GM19438 (cell line): ENCODE data around the gene DUSP2.
A peak's percentile ranks its signal among the peaks of the same experiment; 100 is the strongest.
"Not testable (repeated sequence)": the region's sequence is repeated elsewhere in the genome, so short reads cannot be mapped to it uniquely, and the experiment has no call there.

ENCODE experiments used
- ATAC-seq: cut with Tn5 transposase; IDR thresholded peaks from one replicate; pipeline ENCODE4 v1.9.1; 2021; ENCODE audit warnings: low read depth; ENCODE audit not compliant: unreplicated experiment

Gene DUSP2

DNA sequence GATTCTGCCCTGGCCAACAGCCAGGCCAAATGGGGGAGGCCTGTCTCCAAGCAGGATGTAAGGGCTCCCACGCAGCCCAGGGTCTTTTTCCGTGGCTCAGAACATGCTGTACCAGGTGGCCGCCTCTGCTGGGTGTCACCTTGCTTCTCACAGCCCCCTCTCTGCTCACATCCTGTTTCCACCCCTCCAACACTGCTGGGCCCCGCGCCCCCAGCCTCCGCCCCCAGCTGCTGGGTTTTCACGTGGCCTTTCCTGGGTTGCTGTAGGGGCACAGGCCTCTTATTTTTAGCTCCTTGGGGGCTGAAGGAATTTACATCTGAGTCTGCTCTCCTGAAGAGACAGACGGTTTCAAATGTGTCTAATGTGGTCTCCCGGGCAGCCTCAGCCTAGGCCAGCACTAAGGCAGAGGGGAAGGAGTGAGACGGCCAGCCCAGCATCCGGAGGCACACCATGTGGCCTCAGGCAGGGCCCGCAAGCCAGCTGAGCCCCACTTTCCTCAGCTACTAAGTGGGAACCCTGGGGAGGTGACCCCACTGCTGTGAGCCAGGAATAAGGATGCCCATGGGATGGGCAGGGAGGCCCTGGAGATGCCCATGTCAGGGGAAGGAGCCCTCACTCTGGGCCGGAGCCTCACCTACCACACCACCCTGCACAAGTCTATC lies 18.7 kb upstream of the DUSP2 start:
- ATAC-seq: peak; percentile 52

GRCh38 chr2:96163415-96163767 lies 18.2 kb upstream of the DUSP2 start:
- ATAC-seq: no peak

GRCh38 chr2:96161898-96162297 lies 16.7 kb upstream of the DUSP2 start:
- no peak for ATAC-seq

DNA sequence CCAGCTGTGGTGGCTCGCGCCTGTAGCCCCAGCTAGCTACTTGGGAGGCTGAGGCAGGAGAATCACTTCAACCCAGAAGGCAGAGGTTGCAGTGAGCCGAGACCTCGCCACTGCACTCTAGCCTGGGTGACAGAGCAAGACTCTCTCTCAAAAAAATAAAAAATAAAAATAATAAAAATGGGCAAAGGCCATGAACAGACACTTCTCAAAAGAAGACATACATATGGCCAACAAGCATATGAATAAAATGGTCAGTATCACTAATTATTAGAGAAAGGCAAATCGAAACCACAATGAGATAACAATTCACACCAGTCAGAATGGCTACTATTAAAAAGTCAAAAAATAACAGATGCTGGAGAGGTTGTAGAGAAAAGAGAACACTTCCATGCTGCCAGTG lies 15.1 kb upstream of the DUSP2 start:
- not testable (repeated sequence) for ATAC-seq

DNA sequence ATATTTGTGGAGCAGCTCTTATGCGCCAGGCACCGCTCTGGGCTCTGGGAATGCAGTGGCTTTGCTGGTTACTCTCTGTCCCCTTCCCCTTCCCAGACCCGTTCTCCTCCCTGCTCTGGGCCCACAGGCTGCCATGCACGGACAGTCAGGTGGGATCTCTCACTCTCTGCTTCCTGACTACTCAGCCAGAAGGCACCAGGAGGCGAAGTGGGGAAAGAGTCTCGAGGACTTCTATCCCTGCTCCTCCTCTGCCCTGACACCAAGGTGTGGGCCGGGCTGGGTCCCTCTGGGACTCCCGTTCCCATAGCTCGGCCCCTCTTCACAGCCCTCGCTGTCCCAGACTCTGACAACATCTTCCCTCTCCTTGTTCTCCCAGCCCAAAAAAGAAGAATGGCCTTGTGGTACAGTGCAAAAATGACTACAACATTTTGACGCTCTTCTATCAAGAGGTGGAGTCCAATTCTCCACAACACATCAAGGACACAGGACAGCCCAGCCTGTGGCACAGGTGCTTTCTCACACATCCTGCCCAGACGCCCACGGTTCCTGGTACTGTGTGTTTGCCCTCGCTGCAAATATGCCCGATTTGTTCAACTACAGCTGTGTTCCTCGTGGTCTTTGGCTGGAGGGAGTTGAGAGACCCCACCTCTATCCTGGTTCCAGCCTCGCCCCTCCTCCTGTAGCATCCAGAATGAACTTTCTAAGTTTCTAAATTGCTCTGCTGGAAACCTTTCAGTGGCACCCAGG lies 14.0 kb upstream of the DUSP2 start:
- no peak for ATAC-seq

DNA sequence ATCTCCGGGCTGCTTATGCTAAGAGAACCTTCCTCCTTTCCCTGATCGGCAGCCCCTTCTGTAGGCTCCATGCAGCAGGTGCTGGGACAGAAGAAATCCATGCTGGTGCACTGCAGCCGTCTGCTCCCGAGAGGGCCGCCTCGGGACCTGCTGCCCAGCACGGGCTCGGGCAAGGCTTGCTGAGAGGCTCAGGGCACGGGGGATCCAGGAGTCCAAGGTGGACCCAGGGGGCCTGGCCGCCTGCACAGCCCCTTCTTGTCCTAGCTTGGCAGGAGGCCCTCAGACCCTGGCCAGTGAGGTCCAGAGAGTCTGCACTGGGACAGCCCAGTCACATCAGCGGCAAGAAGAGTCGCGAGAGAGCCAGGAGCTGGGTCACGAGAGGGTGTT lies 13.3 kb upstream of the DUSP2 start:
- no peak for ATAC-seq

GRCh38 chr2:96157649-96158553 lies 12.7 kb upstream of the DUSP2 start:
- peak; percentile 62 for ATAC-seq

DNA sequence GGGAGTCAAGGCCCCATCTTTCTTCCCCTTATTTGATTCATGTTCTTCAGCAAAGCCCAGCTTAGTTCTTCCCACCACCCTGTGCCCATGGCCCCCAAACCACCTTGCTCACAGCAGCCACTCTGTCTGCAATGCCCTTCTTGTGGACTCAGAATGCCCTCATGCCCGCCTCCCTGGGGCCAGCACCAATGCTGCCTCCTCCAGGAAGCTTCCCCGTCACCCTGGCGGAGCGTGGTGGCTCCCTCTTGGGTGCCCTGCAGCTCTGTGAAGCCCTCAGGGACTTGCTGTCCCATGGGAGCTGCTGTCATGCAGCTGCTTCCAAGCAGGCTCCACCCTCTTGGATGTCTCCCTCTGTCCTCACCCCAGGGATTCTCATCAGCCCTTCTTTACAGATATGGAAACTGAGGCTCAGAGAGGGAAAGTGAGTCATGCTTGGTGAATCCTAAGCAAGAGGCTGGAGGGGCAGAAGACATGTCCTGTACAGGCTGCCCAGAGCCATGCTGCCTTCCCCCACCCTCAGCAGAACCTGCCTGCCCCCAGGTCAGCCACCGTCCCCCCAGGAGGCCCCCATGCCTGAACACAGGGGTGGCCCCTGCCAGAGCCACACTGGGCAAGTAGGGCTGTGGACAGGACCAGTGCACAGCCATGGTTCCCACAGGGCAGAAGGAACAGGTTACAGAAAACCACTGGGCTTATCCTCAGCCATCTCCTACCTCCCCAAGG lies 11.8 kb upstream of the DUSP2 start:
- peak; percentile 38 for ATAC-seq

GRCh38 chr2:96156011-96156820 lies 11.0 kb upstream of the DUSP2 start:
- ATAC-seq: no peak

- ATAC-seq: no peak
These were observed 9.5 kb upstream of the DUSP2 start for GRCh38 chr2:96154506-96155380.

GRCh38 chr2:96153991-96154431 lies 8.8 kb upstream of the DUSP2 start:
- ATAC-seq: no peak

DNA sequence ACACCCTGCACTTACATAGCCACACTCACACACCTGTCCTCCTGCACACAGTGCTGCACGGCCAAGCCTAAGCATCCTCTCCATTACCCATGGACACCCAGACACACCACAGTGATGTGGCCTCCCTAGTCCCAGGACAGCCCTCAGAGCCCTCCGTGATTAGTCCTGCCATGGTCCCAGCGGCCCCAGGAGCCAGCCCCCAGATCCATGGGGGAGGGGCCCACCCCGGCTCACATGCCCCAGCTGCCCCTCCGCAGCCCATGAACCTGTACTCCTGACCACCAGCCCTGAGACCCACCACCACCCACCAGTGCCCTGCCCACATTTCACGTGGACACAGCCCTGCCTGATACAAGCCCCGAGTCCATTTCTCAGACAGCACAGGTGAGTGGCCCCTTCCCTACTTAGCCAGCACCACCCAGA lies 8.1 kb upstream of the DUSP2 start:
- no peak for ATAC-seq

DNA sequence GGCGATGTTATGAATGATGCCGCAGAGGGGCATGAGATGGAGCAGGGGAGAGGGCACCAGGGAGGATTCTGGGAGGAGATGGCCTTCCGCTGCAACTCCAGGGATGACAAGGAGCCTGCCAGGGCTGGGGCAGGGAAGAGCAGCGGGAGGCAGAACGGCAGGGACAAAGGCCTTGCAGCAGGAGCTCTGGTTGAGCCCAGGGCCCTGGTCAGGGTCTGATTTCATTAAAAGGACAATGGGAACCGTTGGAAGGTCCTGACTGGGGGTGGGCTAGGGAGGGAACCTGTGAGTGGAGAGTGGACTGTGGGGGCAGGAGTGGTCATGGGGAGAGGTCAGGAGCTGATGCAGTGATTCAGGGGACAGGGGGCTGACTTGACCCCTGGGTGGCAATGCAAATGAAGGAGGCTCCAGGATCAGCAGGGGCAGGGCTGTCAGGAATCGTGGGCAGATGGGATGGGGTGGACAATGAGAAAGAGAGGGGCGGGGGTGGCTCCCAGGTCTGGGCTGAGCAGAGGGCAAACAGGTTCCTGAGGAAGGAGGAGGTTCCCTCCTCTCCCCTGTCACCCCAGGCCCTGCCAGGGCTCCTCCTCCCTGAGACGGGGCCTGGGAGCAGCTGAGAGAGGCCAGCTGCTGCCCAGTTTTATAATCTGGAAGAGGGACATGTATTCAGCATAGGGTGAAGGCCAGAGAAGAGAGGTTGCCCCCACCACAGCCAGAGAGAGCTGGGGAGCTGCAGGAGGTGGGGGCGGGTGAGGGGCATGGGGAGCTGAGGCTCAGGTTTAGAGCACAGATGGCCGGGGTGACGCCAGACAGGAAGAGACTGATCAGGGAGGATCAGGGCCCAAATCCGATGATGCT lies 7.3 kb upstream of the DUSP2 start:
- no peak for ATAC-seq

DNA sequence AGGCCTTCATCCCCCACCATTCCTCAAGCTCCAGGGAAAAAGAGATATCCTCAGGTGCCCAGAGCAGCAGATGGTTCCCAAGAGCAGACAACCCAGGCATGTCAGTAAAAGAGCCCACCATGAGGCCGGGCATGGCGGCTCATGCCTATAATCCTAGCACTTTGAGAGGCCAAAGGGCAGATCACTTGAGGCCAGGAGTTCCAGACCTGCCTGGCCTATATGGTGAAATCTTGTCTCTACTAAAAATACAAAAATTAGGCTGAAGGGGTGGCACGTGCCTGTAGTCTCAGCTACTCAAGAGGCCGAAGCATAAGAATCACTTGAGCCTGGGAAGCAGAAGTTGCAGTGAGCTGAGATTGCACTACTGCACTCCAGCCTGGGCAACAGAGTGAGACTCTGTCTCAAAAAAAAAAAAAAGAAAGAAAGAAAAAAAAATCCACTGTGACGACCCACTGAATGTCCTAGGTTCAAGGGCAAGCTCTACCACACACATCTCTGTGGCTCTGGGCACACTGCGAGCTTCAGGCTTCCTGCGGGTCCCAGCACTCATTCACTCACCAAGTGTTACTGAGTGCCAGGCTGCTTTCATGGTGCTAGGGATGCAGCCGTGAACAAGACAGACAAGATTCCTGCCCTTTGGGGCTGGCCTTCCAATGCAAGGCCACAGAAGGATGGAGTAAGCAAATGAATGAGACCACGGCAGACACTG lies 6.5 kb upstream of the DUSP2 start:
- no peak for ATAC-seq

DNA sequence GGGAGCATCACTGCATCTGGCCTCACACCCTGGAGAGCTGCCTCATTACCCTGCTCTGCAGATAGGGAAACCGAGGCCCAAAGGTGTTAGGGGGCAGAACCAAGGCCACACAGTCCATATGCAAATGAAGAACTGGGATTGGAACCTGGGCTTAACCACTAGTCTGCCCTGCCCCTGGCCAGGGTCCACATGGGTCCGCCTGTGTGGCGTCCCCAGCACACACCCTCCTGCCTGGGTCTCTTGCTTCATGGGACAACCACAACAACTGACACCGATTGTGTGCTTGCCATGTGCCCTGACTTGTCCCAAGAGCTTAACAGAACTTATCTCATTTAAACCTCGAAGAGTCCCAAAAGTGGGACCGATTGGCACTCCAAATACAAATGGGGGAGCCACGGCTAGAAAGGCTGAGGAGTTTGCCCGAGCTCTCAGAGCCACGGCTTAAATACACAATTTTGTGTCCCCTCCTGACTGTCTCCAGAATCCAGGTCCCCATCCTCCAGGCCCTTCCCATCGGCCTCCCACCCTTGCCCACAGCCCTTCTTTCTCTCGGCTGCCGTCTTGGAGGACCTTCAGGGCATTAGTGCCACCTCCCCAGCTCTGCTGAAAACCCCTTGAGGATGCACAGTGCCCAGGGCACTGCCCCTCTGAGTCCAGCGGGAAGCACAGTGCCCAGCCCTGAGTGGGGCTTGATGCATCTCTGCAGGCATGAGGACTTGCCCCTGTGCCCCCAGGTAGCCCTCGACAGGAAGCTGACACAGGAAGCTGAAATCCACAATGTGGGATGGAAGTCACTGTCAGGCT lies 5.8 kb upstream of the DUSP2 start:
- no peak for ATAC-seq

DNA sequence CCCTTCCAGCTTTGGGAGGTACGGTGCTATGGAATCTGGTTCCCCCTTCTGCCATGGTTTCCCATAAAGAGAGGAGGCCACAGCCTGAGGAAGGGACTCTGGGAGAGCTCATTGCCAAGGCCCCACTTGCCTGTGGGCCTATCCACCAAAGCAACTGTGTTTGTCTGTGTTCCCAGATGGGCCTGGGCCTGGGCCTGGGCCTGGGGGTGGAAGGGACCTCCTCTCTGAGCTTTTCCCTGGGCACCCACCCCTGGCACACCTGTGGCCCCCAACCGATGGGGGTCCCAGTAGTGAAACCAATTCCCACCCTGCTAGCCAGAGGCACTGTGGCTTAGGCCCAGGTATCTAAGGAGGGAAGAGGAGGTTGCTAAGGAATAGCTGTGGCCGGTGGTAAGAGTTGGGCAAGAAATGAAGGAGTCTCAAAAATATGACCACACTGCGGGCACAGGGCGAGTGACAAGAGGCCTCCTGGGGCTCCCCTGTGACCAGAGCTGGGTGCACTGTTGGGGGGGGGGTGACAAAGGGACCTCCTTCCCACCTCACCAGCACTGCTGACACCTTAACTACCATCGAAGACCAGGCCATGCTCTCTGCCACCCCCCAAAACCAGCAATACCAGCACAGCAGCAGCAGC lies 4.9 kb upstream of the DUSP2 start:
- ATAC-seq: no peak
